H9 (cell line): ENCODE results near the gene FAM162A. TPM values are rescaled to one million over a fixed set of nuclear protein-coding genes. Genes with fewer than 3 reads are reported as not detected.

Source experiments
- DNase-seq: peaks from one replicate; pipeline ENCODE4 v3.0.0-alpha.2; 2017
- H2AFZ ChIP-seq: one replicate; pipeline ENCODE4 v1.6.1; 2013; ENCODE audit warnings: mild to moderate bottlenecking, low read length, control low read depth, moderate library complexity
- H2AK5ac ChIP-seq: 2 replicates; pipeline ENCODE4 v1.6.1; 2013; ENCODE audit warnings: low read length, control low read depth, mixed read lengths; ENCODE audit not compliant: insufficient read length
- H2BK120ac ChIP-seq: one replicate; pipeline ENCODE4 v1.6.1; 2013; ENCODE audit warnings: low read depth, mild to moderate bottlenecking, low read length, control low read depth, inconsistent platforms; ENCODE audit not compliant: poor library complexity, severe bottlenecking
- H2BK12ac ChIP-seq: 2 replicates; pipeline ENCODE4 v1.6.1; 2013; ENCODE audit warnings: low read length, control low read depth, mixed read lengths, low read depth; ENCODE audit not compliant: insufficient read length
- H2BK15ac ChIP-seq: 2 replicates; pipeline ENCODE4 v1.6.1; 2013; ENCODE audit warnings: low read depth, low read length, control low read depth
- H2BK20ac ChIP-seq: one replicate; pipeline ENCODE4 v1.6.1; 2013; ENCODE audit warnings: low read depth, mild to moderate bottlenecking, low read length, control low read depth, inconsistent platforms; ENCODE audit not compliant: poor library complexity, severe bottlenecking
- H2BK5ac ChIP-seq: 2 replicates; pipeline ENCODE4 v1.6.1; 2013; ENCODE audit warnings: low read length, control low read depth, mixed read lengths; ENCODE audit not compliant: insufficient read length
- H3K14ac ChIP-seq: 2 replicates; pipeline ENCODE4 v1.6.1; 2013; ENCODE audit warnings: low read length, control low read depth; ENCODE audit not compliant: insufficient read depth
- H3K18ac ChIP-seq: 2 replicates; pipeline ENCODE4 v1.6.1; 2013; ENCODE audit warnings: low read depth, mild to moderate bottlenecking, mixed read lengths, low read length, control low read depth; ENCODE audit not compliant: insufficient read length
- H3K23ac ChIP-seq: 2 replicates; pipeline ENCODE4 v1.6.1; 2013; ENCODE audit warnings: low read length, control low read depth, mixed read lengths, low read depth; ENCODE audit not compliant: insufficient read length
- H3K23me2 ChIP-seq: 2 replicates; pipeline ENCODE4 v1.6.1; 2013; ENCODE audit warnings: low read depth, mild to moderate bottlenecking, mixed read lengths, low read length, control low read depth; ENCODE audit not compliant: insufficient read length, poor library complexity, severe bottlenecking
- H3K27ac ChIP-seq: 2 replicates; pipeline ENCODE4 v1.5.1; 2013; ENCODE audit warnings: low read length, control low read depth, mixed read lengths, low read depth; ENCODE audit not compliant: insufficient read length
- H3K27me3 ChIP-seq: 2 replicates; pipeline ENCODE4 v1.6.1; 2013; ENCODE audit warnings: low read length, control low read depth, inconsistent platforms; ENCODE audit not compliant: insufficient read depth
- H3K4ac ChIP-seq: 2 replicates; pipeline ENCODE4 v1.6.1; 2013; ENCODE audit warnings: low read depth, mild to moderate bottlenecking, control low read depth, inconsistent platforms, low read length, moderate library complexity
- H3K4me1 ChIP-seq: 2 replicates; pipeline ENCODE4 v1.6.1; 2013; ENCODE audit warnings: low read length, control low read depth, inconsistent platforms; ENCODE audit not compliant: insufficient read depth
- H3K4me2 ChIP-seq: 2 replicates; pipeline ENCODE4 v1.6.1; 2013; ENCODE audit warnings: low read length, control low read depth, mixed read lengths; ENCODE audit not compliant: insufficient read length, insufficient read depth
- H3K56ac ChIP-seq: 2 replicates; pipeline ENCODE4 v1.6.1; 2013; ENCODE audit warnings: low read depth, mild to moderate bottlenecking, mixed read lengths, low read length, control low read depth; ENCODE audit not compliant: insufficient read length
- H3K79me1 ChIP-seq: 2 replicates; pipeline ENCODE4 v1.6.1; 2013; ENCODE audit warnings: low read depth, mild to moderate bottlenecking, moderate library complexity, low read length, control low read depth, inconsistent platforms; ENCODE audit not compliant: insufficient read depth, poor library complexity, severe bottlenecking
- H3K79me2 ChIP-seq: 2 replicates; pipeline ENCODE4 v1.6.1; 2013; ENCODE audit warnings: low read length, control low read depth, inconsistent platforms; ENCODE audit not compliant: insufficient read depth
- H3K9ac ChIP-seq: 2 replicates; pipeline ENCODE4 v1.6.1; 2013; ENCODE audit warnings: low read length, control low read depth, mixed read lengths; ENCODE audit not compliant: insufficient read length; ENCODE audit errors: extremely low read depth
- H3K9me3 ChIP-seq: one replicate; pipeline ENCODE4 v1.6.1; 2013; ENCODE audit warnings: low read depth, low read length, inconsistent platforms; ENCODE audit not compliant: control insufficient read depth
- H3T11ph ChIP-seq: one replicate; pipeline ENCODE4 v1.6.1; 2013; ENCODE audit warnings: mild to moderate bottlenecking, low read length, control low read depth, inconsistent platforms
- H4K20me1 ChIP-seq: one replicate; pipeline ENCODE4 v1.6.1; 2013; ENCODE audit not compliant: control insufficient read depth, insufficient read length, insufficient read depth
- H4K5ac ChIP-seq: 2 replicates; pipeline ENCODE4 v1.6.1; 2013; ENCODE audit warnings: low read depth, mild to moderate bottlenecking, mixed read lengths, low read length, control low read depth; ENCODE audit not compliant: insufficient read length
- H4K8ac ChIP-seq: replicated peaks from 2 replicates; pipeline ENCODE4 v1.6.1; 2013; ENCODE audit warnings: low read length, control low read depth, mixed read lengths, low read depth; ENCODE audit not compliant: insufficient read length
- H4K91ac ChIP-seq: 2 replicates; pipeline ENCODE4 v1.6.1; 2013; ENCODE audit warnings: low read depth, mild to moderate bottlenecking, moderate library complexity, mixed read lengths, low read length, control low read depth; ENCODE audit not compliant: insufficient read length
- H3K27ac Mint-ChIP-seq, 3 experiments: 2 replicates in 2 of 3; 3 replicates in 1 of 3; pipeline ENCODE4 v1.8.0; 2020 to 2021; ENCODE audit warnings: mixed read lengths in 3 of 3, mild to moderate bottlenecking in 1 of 3, moderate library complexity in 1 of 3
- H3K27me3 Mint-ChIP-seq: 2 replicates; pipeline ENCODE4 v1.8.0; 2021; ENCODE audit warnings: low read depth, mild to moderate bottlenecking, moderate library complexity, mixed read lengths
- H3K36me3 Mint-ChIP-seq, 3 experiments: 2 replicates in 2 of 3; 3 replicates in 1 of 3; pipeline ENCODE4 v1.8.0; 2020 to 2021; ENCODE audit warnings: low read depth in 3 of 3, mixed read lengths in 3 of 3; ENCODE audit not compliant: insufficient read depth in 1 of 3
- H3K4me1 Mint-ChIP-seq, 2 experiments: 2 replicates each; pipeline ENCODE4 v1.8.0; 2020; ENCODE audit warnings: mixed read lengths in 2 of 2
- H3K4me3 Mint-ChIP-seq, 2 experiments: 2 replicates in 1 of 2; 3 replicates in 1 of 2; pipeline ENCODE4 v1.8.0; 2020 to 2021; ENCODE audit warnings: mild to moderate bottlenecking in 2 of 2, mixed read lengths in 2 of 2, moderate library complexity in 1 of 2
- H3K9me3 Mint-ChIP-seq, 2 experiments: 2 replicates in 1 of 2; 3 replicates in 1 of 2; pipeline ENCODE4 v1.8.0; 2020; ENCODE audit warnings: mild to moderate bottlenecking in 2 of 2, mixed read lengths in 2 of 2, moderate library complexity in 1 of 2
- WGBS: extraction: QIAGEN DNeasy Blood & Tissue Kit; methylation state at CpG from one replicate; pipeline ENCODE4 v1.1.7; 2013; ENCODE audit warnings: missing lambda C conversion rate, low lambda C conversion rate, mixed read lengths; ENCODE audit not compliant: insufficient read length; ENCODE audit errors: extremely low coverage; 5-methylcytosine and 5-hydroxymethylcytosine counted together
- total RNA-seq: library from RNA; stranded (reverse); gene quantifications from 2 replicates; pipeline ENCODE4 v1.2.1, GENCODE V29; 2021
- TF ChIP-seq, protein P1 (sequence below): fragments of 200-600 bp; sonication (generic); conservative IDR thresholded peaks from 3 replicates; pipeline ENCODE4 v1.8.0; 2021; ENCODE audit warnings: antibody characterized with exemption, mild to moderate bottlenecking

FAM162A gene
- total RNA-seq, 1 experiment from 2014 or later, result 78.5 TPM

- Mint-ChIP-seq H3K9me3 (no peaks in the 10 kb centered on the region), H3K27me3 (no peaks in the 10 kb centered on the region), H3K36me3 (peaks cover 0 to 10% (median 7%) of the 10 kb centered on the region in 3 experiments; a peak in 4 of 7 replicates), H3K4me3 (no peak overlapping the region), H3K27ac (no peak overlapping the region), H3K4me1 (peaks cover 0 to 8% of the 10 kb centered on the region in 2 experiments; a peak in 2 of 4 replicates)
- no peak for DNase-seq
- Histone ChIP-seq H3K56ac (no peak overlapping the region), H3K4ac (no peak overlapping the region), H3K9me3 (no peaks in the 10 kb centered on the region), H4K91ac (no peak overlapping the region), H3K27ac (no peak overlapping the region), H4K20me1 (no peaks in the 10 kb centered on the region), H3K18ac (no peak overlapping the region), H2BK15ac (no peak overlapping the region), H3K27me3 (no peaks in the 10 kb centered on the region), H3T11ph (no peak overlapping the region), H2AFZ (no peak overlapping the region), H2BK120ac (no peak overlapping the region), H2BK20ac (no peak overlapping the region), H2BK5ac (no peak overlapping the region), H3K23me2 (no peaks in the 10 kb centered on the region), H3K4me1 (no peaks in the 10 kb centered on the region), H3K4me2 (no peak overlapping the region), H2AK5ac (no peak overlapping the region), H3K23ac (no peak overlapping the region), H3K14ac (no peak overlapping the region), H2BK12ac (no peak overlapping the region), H4K5ac (no peak overlapping the region), H3K79me2 (no peaks in the 10 kb centered on the region), H3K79me1 (no peaks in the 10 kb centered on the region), H3K9ac (no peak overlapping the region), H4K8ac (no peak overlapping the region)
- WGBS, result no CpG with 5 or more reads among the region's 3 CpGs
- TF ChIP-seq, protein P1, sequence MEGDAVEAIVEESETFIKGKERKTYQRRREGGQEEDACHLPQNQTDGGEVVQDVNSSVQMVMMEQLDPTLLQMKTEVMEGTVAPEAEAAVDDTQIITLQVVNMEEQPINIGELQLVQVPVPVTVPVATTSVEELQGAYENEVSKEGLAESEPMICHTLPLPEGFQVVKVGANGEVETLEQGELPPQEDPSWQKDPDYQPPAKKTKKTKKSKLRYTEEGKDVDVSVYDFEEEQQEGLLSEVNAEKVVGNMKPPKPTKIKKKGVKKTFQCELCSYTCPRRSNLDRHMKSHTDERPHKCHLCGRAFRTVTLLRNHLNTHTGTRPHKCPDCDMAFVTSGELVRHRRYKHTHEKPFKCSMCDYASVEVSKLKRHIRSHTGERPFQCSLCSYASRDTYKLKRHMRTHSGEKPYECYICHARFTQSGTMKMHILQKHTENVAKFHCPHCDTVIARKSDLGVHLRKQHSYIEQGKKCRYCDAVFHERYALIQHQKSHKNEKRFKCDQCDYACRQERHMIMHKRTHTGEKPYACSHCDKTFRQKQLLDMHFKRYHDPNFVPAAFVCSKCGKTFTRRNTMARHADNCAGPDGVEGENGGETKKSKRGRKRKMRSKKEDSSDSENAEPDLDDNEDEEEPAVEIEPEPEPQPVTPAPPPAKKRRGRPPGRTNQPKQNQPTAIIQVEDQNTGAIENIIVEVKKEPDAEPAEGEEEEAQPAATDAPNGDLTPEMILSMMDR, result no peak
Observed at GRCh38 chr3:122395582-122395981, 11.6 kb downstream of the FAM162A start.
